SU-DHL-6 (cell line): ENCODE data around the gene CIAO2A.

Experiments used
- CTCF ChIP-seq: fragments of 200-600 bp; sonication (generic); IDR thresholded peaks from one replicate; pipeline ENCODE4 v1.5.1; 2017; ENCODE audit warnings: antibody characterized with exemption, mild to moderate bottlenecking, low read length, moderate library complexity; ENCODE audit not compliant: insufficient read depth, poor library complexity, severe bottlenecking
- EZH2phosphoT487 ChIP-seq: fragments of 200-600 bp; sonication (generic), shearing (Covaris generic); conservative IDR thresholded peaks from 2 replicates; pipeline ENCODE4 v1.6.1; 2018; ENCODE audit warnings: mild to moderate bottlenecking, antibody characterized with exemption, low read length, moderate library complexity, mixed read lengths

DNA sequence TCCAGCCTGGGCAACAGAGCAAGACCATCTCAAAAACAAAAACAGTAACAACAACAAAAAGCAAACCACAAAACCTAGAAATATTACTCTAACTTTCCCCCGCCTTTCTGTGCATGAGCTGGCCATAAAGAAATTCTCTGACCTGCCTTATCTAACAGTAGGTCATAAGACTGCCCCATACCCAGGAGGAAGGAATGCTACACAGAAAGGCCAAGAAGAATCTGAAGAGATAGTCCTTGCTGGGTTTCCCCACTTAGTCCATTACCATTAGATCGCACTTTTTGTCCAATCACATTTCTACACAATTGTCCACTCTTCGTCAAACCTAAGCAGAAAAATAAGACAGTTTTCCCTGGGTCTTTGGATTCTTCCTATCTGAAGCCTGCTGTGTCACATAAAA lies 23.5 kb downstream of the CIAO2A start:
- TF ChIP-seq CTCF (no peak), EZH2phosphoT487 (no peak)
